RWPE1 (cell line): ENCODE results near the gene IMPDH2.
A peak's percentile ranks its signal among the peaks of the same experiment; 100 is the strongest.

Experiments used
- CTCF ChIA-PET: fragments of 350-600 bp; sonication (Branson Sonifier 250); formaldehyde crosslinking; extraction: SDS; loops from one replicate; lab custom pipeline; 2021; lab: Yijun Ruan, JAX
- POLR2A ChIA-PET: fragments of 400-600 bp; formaldehyde crosslinking; extraction: SDS; loops from one replicate; lab custom pipeline; 2020; ENCODE audit warnings: antibody characterized with exemption; ENCODE audit not compliant: low non-redundant PET; lab: Yijun Ruan, JAX
- DNase-seq: peaks from one replicate; pipeline ENCODE4 v3.0.0; 2012; ENCODE audit warnings: low spot score
- H3K27ac ChIP-seq: fragments of 450-650 bp; 2 replicates; pipeline ENCODE4 v1.5.1; 2017
- CTCF ChIP-seq: fragments of 450-650 bp; conservative IDR thresholded peaks from 2 replicates; pipeline ENCODE4 v1.5.1; 2017; ENCODE audit warnings: low read depth, mild to moderate bottlenecking

IMPDH2 gene

GRCh38 chr3:48996640-48997039 is 32.6 kb downstream of the IMPDH2 start:
- POLR2A ChIA-PET = no interaction called here
- no peak for TF ChIP-seq CTCF
- CTCF ChIA-PET = no interaction called here
- no peak for DNase-seq
- H3K27ac ChIP-seq = 0 out of 2 replicates have a peak overlapping the region, but pooled peaks have one; percentile 21

GRCh38 chr3:48993834-48994233 is 35.4 kb downstream of the IMPDH2 start:
- no peak for TF ChIP-seq CTCF
- ChIA-PET POLR2A (no interaction called here), CTCF (no interaction called here)
- H3K27ac ChIP-seq = no peak overlapping the region
- no peak for DNase-seq

GRCh38 chr3:48991851-48992545 is 37.2 kb downstream of the IMPDH2 start:
- DNase-seq = no peak
- ChIA-PET CTCF (no interaction called here), POLR2A (no interaction called here)
- peak overlapping the region; percentile 94 for H3K27ac ChIP-seq
- TF ChIP-seq CTCF = no peak

- no peak for DNase-seq
- TF ChIP-seq CTCF = no peak
- CTCF ChIA-PET = no interaction called here
- H3K27ac ChIP-seq = peak overlapping the region; percentile 94
- POLR2A ChIA-PET = no interaction called here
Observed at GRCh38 chr3:48990636-48991469, 38.3 kb downstream of the IMPDH2 start.

GRCh38 chr3:48989796-48990635 is 39.2 kb downstream of the IMPDH2 start, which contains the start of gene P4HTM:
Gene P4HTM, plus strand, starts transcription at chr3:48990241. Its CDS starts 16 bp downstream, at chr3:48990257.
- peak within 1 kb of the TSS; percentile 94 for H3K27ac ChIP-seq
- peak; percentile 46 for TF ChIP-seq CTCF
- ChIA-PET CTCF (interaction anchor here (0.6 to 1.2 kb wide), 3 partner anchors 17 to 43 kb away, joined by 3 read pairs; partner anchors contain the start of gene WDR6), POLR2A (interaction anchor here (0.7 kb wide), 1 partner anchor 18 kb away, joined by 3 read pairs; the partner anchor contains the start of gene WDR6)
- DNase-seq = peak; percentile 69
